Measurements from ENCODE around the gene DCST2.

Gene DCST2

DNA sequence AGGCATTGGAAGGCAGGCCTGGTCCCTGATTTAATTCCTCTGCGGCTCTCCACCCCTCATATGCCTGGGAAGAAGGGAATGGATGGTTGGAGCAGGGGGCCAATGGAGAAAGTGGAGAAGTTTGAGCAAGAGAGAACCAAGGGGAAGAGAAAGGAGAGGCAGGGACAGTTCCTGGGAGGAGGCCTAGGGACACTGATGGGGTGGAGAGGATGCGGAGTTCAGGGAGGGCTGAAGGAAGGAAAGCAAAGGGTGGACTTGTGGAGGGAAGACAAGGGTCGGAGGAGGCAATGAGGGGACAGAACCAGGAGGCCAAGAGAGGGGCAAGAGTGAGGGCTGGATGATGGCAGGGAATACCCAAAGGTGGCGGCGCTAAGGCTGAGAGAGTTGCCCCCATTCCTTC, 23.8 kb downstream of the DCST2 start:
- DNase-seq (ENCODE audit: low spot score) = no peak

- no peak for DNase-seq (ENCODE audit: low spot score)
These were observed 24.3 kb downstream of the DCST2 start for GRCh38 chr1:155009221-155009711.

DNA sequence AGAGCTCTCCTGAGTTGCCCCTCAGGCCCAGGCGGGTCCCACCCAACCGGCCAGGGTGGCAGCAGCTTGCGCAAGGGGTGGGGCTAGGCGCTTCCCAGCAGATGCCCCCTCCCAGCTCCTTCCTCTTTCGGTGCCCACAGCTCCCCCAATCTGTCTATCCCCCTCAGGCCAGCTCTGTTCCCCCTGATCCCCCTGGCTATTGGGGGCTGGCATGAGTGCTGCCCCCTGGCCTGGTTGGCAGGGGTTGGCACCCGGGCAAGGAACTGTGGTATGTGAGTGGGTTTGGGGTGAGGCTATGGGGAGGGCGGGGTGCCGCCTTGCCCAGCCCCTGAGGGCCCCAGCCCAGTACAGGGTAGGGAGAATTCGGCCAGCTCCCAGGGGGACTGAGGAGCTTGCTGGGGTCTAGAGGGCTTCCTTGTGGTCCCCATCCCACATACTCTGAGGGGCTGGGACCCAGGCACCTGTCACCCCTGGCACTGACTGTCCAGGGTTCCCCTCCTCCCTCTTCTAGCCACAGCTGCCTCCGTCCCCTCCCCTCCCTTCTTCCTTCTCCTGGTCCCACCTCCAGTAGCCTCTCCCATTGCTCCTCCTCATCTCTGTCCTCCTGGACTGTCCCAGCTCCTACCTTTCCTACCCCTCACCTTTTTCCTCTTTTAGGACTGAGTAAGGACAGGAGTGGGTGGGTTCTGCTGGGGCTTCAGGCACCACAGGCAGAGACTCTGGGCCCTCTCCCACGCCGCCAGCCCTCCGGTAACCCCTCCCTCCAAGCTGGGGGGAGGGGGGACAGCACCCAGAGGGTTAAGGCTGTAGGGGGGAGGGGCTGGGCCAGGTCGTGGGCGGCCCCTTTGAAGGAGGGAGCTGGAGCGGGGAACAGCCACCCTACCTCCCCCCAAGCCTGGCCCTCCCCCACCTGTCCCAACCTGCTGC, 25.3 kb downstream of the DCST2 start:
- no peak for DNase-seq (ENCODE audit: low spot score)

GRCh38 chr1:155007251-155007828, 26.2 kb downstream of the DCST2 start:
- DNase-seq (ENCODE audit: low spot score) = no peak

- DNase-seq (ENCODE audit: low spot score) = peak; percentile 69
These were observed 26.9 kb downstream of the DCST2 start for GRCh38 chr1:155006601-155007101.

- DNase-seq (ENCODE audit: low spot score) = peak; percentile 84
These were observed 28.2 kb downstream of the DCST2 start for GRCh38 chr1:155005076-155006011.

GRCh38 chr1:155004352-155005075, 29.1 kb downstream of the DCST2 start:
- DNase-seq (ENCODE audit: low spot score) = peak; percentile 72

- peak; percentile 70 for DNase-seq (ENCODE audit: low spot score)
These were observed 29.7 kb downstream of the DCST2 start for GRCh38 chr1:155003766-155004351.

- no peak for DNase-seq (ENCODE audit: low spot score)
These were observed 30.3 kb downstream of the DCST2 start for GRCh38 chr1:155003227-155003765.

- no peak for DNase-seq (ENCODE audit: low spot score)
These were observed 30.9 kb downstream of the DCST2 start, which contains the start of gene ZBTB7B for GRCh38 chr1:155002464-155003226. Gene ZBTB7B, plus strand, starts transcription at chr1:155002802. Its CDS starts 11,859 bp downstream, at chr1:155014661.

- DNase-seq (ENCODE audit: low spot score) = peak; percentile 100
These were observed 31.7 kb downstream of the DCST2 start for GRCh38 chr1:155001675-155002463.

- DNase-seq (ENCODE audit: low spot score) = no peak
These were observed 32.2 kb downstream of the DCST2 start for GRCh38 chr1:155001425-155001674.

DNA sequence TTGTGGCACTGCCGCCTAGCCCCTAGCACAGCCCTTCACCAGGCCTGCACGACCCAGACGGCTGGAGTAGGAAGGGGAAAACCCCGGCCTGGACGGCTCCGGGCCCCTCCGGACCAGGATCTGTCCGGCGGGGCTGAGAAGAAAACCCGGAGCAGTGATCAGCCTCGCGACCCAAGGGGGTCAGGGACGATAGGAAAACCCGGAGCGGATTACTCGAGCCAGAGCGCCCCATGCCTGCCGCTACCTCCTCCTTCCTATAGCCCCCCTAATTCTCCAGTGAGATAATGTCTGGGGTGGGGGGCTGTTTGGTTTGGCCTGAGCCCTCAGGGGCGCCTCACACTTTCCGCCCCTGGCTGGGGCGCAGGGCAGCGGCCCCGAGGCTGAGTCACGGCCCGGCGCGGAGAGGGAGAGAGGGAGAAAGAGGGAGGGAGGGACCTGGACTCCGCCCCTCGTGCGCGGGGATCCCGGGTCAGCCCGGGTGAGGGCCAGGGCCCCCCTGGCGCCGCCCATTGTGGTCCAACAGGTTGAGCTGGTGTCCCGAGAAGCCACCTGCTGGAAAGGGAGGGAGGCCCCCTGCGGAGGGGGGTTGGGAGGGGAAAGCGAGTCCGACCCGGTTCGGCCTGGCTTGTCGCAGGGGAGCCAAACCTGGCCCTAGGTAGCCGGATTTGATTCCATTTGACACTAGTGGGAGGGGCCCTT, 32.7 kb downstream of the DCST2 start:
- peak; percentile 89 for DNase-seq (ENCODE audit: low spot score)

- no peak for DNase-seq (ENCODE audit: low spot score)
These were observed 33.2 kb downstream of the DCST2 start for GRCh38 chr1:155000411-155000725.

- no peak for DNase-seq (ENCODE audit: low spot score)
These were observed 33.8 kb downstream of the DCST2 start for GRCh38 chr1:154999571-155000410.

DNA sequence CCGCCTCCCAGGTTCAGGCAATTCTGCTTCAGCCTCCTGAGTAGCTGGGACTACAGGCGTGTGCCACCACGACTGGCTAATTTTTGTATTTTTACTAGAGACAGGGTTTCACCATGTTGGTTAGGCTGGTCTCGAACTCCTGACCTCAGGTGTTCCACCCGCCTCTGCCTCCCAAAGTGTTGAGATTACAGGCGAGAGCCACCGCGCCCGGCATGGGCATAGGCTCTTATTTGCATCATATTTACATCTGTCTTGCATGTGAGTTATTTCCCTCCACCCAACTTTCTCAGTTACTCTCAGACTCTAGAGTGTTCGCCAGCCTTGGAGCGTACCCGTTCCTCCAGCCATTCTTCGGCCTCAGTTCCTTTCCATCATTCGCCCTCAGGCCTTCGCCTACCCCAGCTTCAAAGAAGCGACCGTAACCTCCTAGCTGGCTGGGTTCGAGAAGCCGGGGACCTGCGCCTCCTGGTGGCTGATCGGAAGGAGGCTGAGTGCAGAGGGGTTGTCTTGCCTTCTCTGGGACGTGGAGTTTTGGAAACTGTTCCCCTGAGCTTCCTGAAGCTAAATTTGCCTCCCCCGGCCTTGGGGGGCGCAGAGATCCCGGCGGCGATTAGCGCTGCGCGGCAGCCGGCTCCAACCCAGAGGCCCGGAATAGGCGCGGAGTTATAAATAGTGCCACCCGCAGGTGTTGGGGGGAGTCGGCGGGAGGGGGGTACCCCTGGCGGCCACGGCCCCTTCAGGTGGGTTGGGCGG, 34.6 kb downstream of the DCST2 start:
- no peak for DNase-seq (ENCODE audit: low spot score)

GRCh38 chr1:154998201-154998780, 35.3 kb downstream of the DCST2 start:
- DNase-seq (ENCODE audit: low spot score) = no peak

Data from globus pallidus (tissue), 1 donor.